ENCODE measurements around the gene COQ10A.

The COQ10A gene

GRCh38 chr12:56223571-56224101 lies 43.1 kb upstream of the COQ10A start:
- FAIRE-seq = no peak

GRCh38 chr12:56224102-56224701 lies 42.5 kb upstream of the COQ10A start, which contains the start of gene NABP2:
Gene NABP2, plus strand, starts transcription at chr12:56224342. Its CDS starts 515 bp downstream, at chr12:56224857.
- TF ChIP-seq CTCF (IDR thresholded peaks at IDR 0.05; ENCODE audit: insufficient read depth, missing control alignments) = peak; percentile 61
- no peak for FAIRE-seq
- peak; percentile 97 for DNase-seq (ENCODE audit: insufficient read length, low spot score)

More at GRCh38 chr12:56223571-56224101, 43.1 kb upstream of the COQ10A start:
- no peak for TF ChIP-seq CTCF (IDR thresholded peaks at IDR 0.05; ENCODE audit: insufficient read depth, missing control alignments)
- no peak for DNase-seq (ENCODE audit: insufficient read length, low spot score)

- FAIRE-seq (no peak), DNase-seq (ENCODE audit: insufficient read length, low spot score) (no peak)
Observed at GRCh38 chr12:56224954-56225353, 41.8 kb upstream of the COQ10A start.

GRCh38 chr12:56229082-56229481 lies 37.7 kb upstream of the COQ10A start:
- FAIRE-seq = no peak
- no peak for TF ChIP-seq CTCF (IDR thresholded peaks at IDR 0.05; ENCODE audit: insufficient read depth, missing control alignments)
- no peak for DNase-seq (ENCODE audit: insufficient read length, low spot score)

More at GRCh38 chr12:56224954-56225353, 41.8 kb upstream of the COQ10A start:
- TF ChIP-seq CTCF (IDR thresholded peaks at IDR 0.05; ENCODE audit: insufficient read depth, missing control alignments) = no peak

- FAIRE-seq (no peak), DNase-seq (ENCODE audit: insufficient read length, low spot score) (no peak)
- no peak for TF ChIP-seq CTCF (IDR thresholded peaks at IDR 0.05; ENCODE audit: insufficient read depth, missing control alignments)
Observed at GRCh38 chr12:56229916-56230431, 36.8 kb upstream of the COQ10A start, which contains the start of gene SLC39A5. Gene SLC39A5, plus strand, starts transcription at chr12:56230051. Its CDS starts 1,224 bp downstream, at chr12:56231275.

GRCh38 chr12:56230432-56231183 lies 36.1 kb upstream of the COQ10A start:
- no peak for TF ChIP-seq CTCF (IDR thresholded peaks at IDR 0.05; ENCODE audit: insufficient read depth, missing control alignments)
- DNase-seq (ENCODE audit: insufficient read length, low spot score) (no peak), FAIRE-seq (no peak)
